Measurements from ENCODE around the gene LRP11. TPM values are rescaled to one million over a fixed set of nuclear protein-coding genes. Genes with fewer than 3 reads are reported as not detected.

Gene LRP11
- total and polyA plus RNA-seq, 9 of the 15 experiments (the other 6 are each of a cell fraction or from before 2014, with no cell fraction given) = 0.51 to 3.5 (median 2.4) TPM

- no peak for TF ChIP-seq IRF9 (tag; IDR thresholded peaks at IDR 0.05)
- peak; percentile 100 for TF ChIP-seq ZNF316 (IDR thresholded peaks at IDR 0.05)
- peak; percentile 77 for TF ChIP-seq ARID1B (IDR thresholded peaks at IDR 0.05)
- TF ChIP-seq CHAMP1 (IDR thresholded peaks at IDR 0.05) = 0 out of 2 replicates have a peak, but pooled peaks have one; percentile 49
- TF ChIP-seq DACH1 (IDR thresholded peaks at IDR 0.05; ENCODE audit: partially characterized antibody) = no peak
- 0 out of 4 replicates have a peak, but pooled peaks of 1 of the 2 experiments have one; percentile 17 for TF ChIP-seq MNT (conservative IDR thresholded peaks at IDR 0.05)
- peak; percentile 40; the same call in 1 of the 2 replicates for TF ChIP-seq ZNF592 (IDR thresholded peaks at IDR 0.05)
- no peak for TF ChIP-seq PTTG1 (tag; IDR thresholded peaks at IDR 0.05; ENCODE audit: low read depth)
- TF ChIP-seq RAD21 (CRISPR knock-in tag; conservative IDR thresholded peaks at IDR 0.05 in 1 of 2, IDR thresholded peaks at IDR 0.05 in 1 of 2) = no peak
- no peak for TF ChIP-seq ELF2 (CRISPR knock-in tag; IDR thresholded peaks at IDR 0.05)
- TF ChIP-seq E2F3 (CRISPR knock-in tag; IDR thresholded peaks at IDR 0.05) = no peak
- no peak for TF ChIP-seq BMI1 (IDR thresholded peaks at IDR 0.05; ENCODE audit: low read length)
- no peak for TF ChIP-seq ERF (CRISPR knock-in tag; IDR thresholded peaks at IDR 0.05)
- no peak for TF ChIP-seq FOXP4 (CRISPR knock-in tag; IDR thresholded peaks at IDR 0.05; ENCODE audit: borderline replicate concordance)
- TF ChIP-seq DNMT1 (IDR thresholded peaks at IDR 0.05) = no peak
Measured at GRCh38 chr6:149867876-149868640, 3.9 kb upstream of the LRP11 start (continued).
